ENCODE measurements around the gene AHRR. TPM values are rescaled to one million over a fixed set of nuclear protein-coding genes. Genes with fewer than 3 reads are reported as not detected.

Gene AHRR
- total and polyA plus RNA-seq, 2 of the 4 experiments (the other 2 are of a cell fraction): 15.6 to 37.1 TPM

GRCh38 chr5:428754-429452 is 107.4 kb downstream of the AHRR start:
- ATAC-seq (ENCODE audit: low read depth) (no peak), DNase-seq (no peak)
- H3K4ac ChIP-seq (ENCODE audit: low read depth, low read length): 0 out of 2 replicates have a peak overlapping the region, but pooled peaks have one; percentile 2
- dilution Hi-C loops (cut with HindIII; ENCODE audit: low sequenced_read_pairs, unreplicated experiment) (no loop called here), in situ Hi-C loops (cut with MboI; ENCODE audit: low sequenced_read_pairs) (no loop called here), intact Hi-C loops (cut with micrococcal nuclease) (no loop called here)
- H2BK5ac ChIP-seq (ENCODE audit: low read depth, low read length, poor library complexity, severe bottlenecking): no peak overlapping the region
- no peak overlapping the region; the same call in 2 of the 3 replicates for H2BK15ac ChIP-seq (ENCODE audit: low read depth, low read length)
- BruUV-seq (replicated peaks): no TSS peak
- peak overlapping the region; percentile 48 for H2AK9ac ChIP-seq (replicated peaks; ENCODE audit: low read depth, low read length, poor library complexity)
- no peak overlapping the region for H2AFZ ChIP-seq (replicated peaks; ENCODE audit: low read length, poor library complexity)
- H4K20me1 ChIP-seq (ENCODE audit: insufficient read depth, low read length): no peaks in the 10 kb centered on the region
- H4K8ac ChIP-seq (ENCODE audit: low read depth in 2 of 2, low read length in 2 of 2): no peak overlapping the region
- H4K91ac ChIP-seq (ENCODE audit: insufficient read depth, low read depth, low read length): no peak overlapping the region; the same call in 1 of the 2 replicates
- H2AK5ac ChIP-seq (ENCODE audit: low read depth, low read length): 0 out of 2 replicates have a peak overlapping the region, but pooled peaks have one; percentile 27
- no peak overlapping the region for H2BK20ac ChIP-seq (ENCODE audit: low read depth, low read length)
- 99% methylated on average over 9 of the region's 22 CpGs; no CpG with 5 or more reads in 1 of the 2 experiments for WGBS, 2 experiments (ENCODE audit: extremely low coverage in 2 of 2, insufficient read length in 1 of 2)
- no peaks in the 10 kb centered on the region for H3K27me3 ChIP-seq (ENCODE audit: control insufficient read depth, insufficient read depth, low read length)
- H3K9me3 ChIP-seq (ENCODE audit: control insufficient read depth, insufficient read depth, low read length): no peaks in the 10 kb centered on the region
- peaks cover 9% of the 10 kb centered on the region; the same call in 1 of the 2 replicates for H3K9me1 ChIP-seq (ENCODE audit: insufficient read depth, low read length)
- peaks cover 4 to 47% of the 10 kb centered on the region in 2 experiments for H3K79me1 ChIP-seq (ENCODE audit: low read depth in 1 of 2, low read length in 2 of 2)
- ChIA-PET CTCF (interaction anchor here (0.7 kb wide), 1 partner anchor 225 kb away, joined by 3 read pairs; no protein-coding TSS in a partner anchor), POLR2A (ENCODE audit: unreplicated experiment) (no interaction called here)
- TF ChIP-seq, protein P1, sequence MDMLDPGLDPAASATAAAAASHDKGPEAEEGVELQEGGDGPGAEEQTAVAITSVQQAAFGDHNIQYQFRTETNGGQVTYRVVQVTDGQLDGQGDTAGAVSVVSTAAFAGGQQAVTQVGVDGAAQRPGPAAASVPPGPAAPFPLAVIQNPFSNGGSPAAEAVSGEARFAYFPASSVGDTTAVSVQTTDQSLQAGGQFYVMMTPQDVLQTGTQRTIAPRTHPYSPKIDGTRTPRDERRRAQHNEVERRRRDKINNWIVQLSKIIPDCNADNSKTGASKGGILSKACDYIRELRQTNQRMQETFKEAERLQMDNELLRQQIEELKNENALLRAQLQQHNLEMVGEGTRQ (IDR thresholded peaks at IDR 0.05; ENCODE audit: low read depth, low read length): no peak
- H3K23ac ChIP-seq (ENCODE audit: low read depth, low read length): no peak overlapping the region
- peaks cover 56% of the 10 kb centered on the region for H3K36me3 ChIP-seq (ENCODE audit: control insufficient read depth, insufficient read depth, low read length)
- no peak overlapping the region for H3K4me2 ChIP-seq (ENCODE audit: low read depth, low read length)
- H2BK120ac ChIP-seq (ENCODE audit: low read depth, low read length): 0 out of 2 replicates have a peak overlapping the region, but pooled peaks have one; percentile 2
- H4K5ac ChIP-seq (ENCODE audit: low read depth, low read length): no peak overlapping the region
- no peak overlapping the region for H3K27ac ChIP-seq (ENCODE audit: insufficient read depth, low read length)
- no peak overlapping the region for H3K14ac ChIP-seq (replicated peaks; ENCODE audit: low read depth, low read length)
- H3K4me1 ChIP-seq (ENCODE audit: control insufficient read depth, insufficient read depth, low read length): peaks cover 14% of the 10 kb centered on the region
- H3K18ac ChIP-seq (ENCODE audit: low read depth, low read length): no peak overlapping the region
- H3K56ac ChIP-seq (ENCODE audit: extremely low read depth, insufficient read depth, low read length): no peak overlapping the region
- H3K4me3 ChIP-seq (ENCODE audit: insufficient read depth, low read depth, low read length): no peak overlapping the region
- H3K9ac ChIP-seq (ENCODE audit: low read depth, low read length): no peak overlapping the region
